Measurements from ENCODE around the gene KCTD11. TPM values are rescaled to one million over a fixed set of nuclear protein-coding genes. Genes with fewer than 3 reads are reported as not detected.

KCTD11 gene
- total RNA-seq, 1 experiment from 2014 or later, result 5.4 TPM

- TF ChIP-seq ATF3 (IDR thresholded peaks at IDR 0.05) (no peak), REST (IDR thresholded peaks at IDR 0.05; ENCODE audit: low read depth) (no peak), EGR1 (IDR thresholded peaks at IDR 0.05; ENCODE audit: low read depth) (no peak), SP1 (IDR thresholded peaks at IDR 0.05; ENCODE audit: low read depth) (no peak)
- TF ChIP-seq, protein P1, sequence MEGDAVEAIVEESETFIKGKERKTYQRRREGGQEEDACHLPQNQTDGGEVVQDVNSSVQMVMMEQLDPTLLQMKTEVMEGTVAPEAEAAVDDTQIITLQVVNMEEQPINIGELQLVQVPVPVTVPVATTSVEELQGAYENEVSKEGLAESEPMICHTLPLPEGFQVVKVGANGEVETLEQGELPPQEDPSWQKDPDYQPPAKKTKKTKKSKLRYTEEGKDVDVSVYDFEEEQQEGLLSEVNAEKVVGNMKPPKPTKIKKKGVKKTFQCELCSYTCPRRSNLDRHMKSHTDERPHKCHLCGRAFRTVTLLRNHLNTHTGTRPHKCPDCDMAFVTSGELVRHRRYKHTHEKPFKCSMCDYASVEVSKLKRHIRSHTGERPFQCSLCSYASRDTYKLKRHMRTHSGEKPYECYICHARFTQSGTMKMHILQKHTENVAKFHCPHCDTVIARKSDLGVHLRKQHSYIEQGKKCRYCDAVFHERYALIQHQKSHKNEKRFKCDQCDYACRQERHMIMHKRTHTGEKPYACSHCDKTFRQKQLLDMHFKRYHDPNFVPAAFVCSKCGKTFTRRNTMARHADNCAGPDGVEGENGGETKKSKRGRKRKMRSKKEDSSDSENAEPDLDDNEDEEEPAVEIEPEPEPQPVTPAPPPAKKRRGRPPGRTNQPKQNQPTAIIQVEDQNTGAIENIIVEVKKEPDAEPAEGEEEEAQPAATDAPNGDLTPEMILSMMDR (IDR thresholded peaks at IDR 0.05 in 2 of 3, conservative IDR thresholded peaks at IDR 0.05 in 1 of 3; ENCODE audit: borderline replicate concordance in 1 of 3, insufficient read depth in 1 of 3, low read depth in 2 of 3, low read length in 2 of 3), result no peak
- no peak for ATAC-seq
- no peaks in the 10 kb centered on the region for H3K9me2 ChIP-seq (ENCODE audit: insufficient read depth)
- RAD21 ChIA-PET (ENCODE audit: low non-redundant PET in 1 of 2, low total read pairs in 2 of 2, uncharacterized antibody in 2 of 2, unreplicated experiment in 2 of 2), result no interaction called here
- POLR2A ChIA-PET, result no interaction called here
- H3K27me3 ChIP-seq (ENCODE audit: insufficient read depth, low read length), result no peaks in the 10 kb centered on the region
- CTCF ChIA-PET, result interaction anchor here (2.0 kb wide), 1 partner anchor 8 kb away, joined by 7 read pairs; no protein-coding TSS in a partner anchor
- no peak overlapping the region for H3K4me3 ChIP-seq (replicated peaks in 1 of 2; ENCODE audit: low read depth in 1 of 2, low read length in 2 of 2)
- peaks cover 29 to 65% of the 10 kb centered on the region in 2 experiments; a peak in 3 of 4 replicates for H3K36me3 ChIP-seq (ENCODE audit: control insufficient read depth in 1 of 2, insufficient read depth in 2 of 2, low read length in 2 of 2)
- no peak overlapping the region for H3K9ac ChIP-seq (ENCODE audit: low read length)
- no peaks in the 10 kb centered on the region for H3K9me3 ChIP-seq (ENCODE audit: control insufficient read depth in 1 of 2, insufficient read depth in 1 of 2, low read depth in 1 of 2, low read length in 2 of 2)
- no peaks in the 10 kb centered on the region for H3K79me2 ChIP-seq (ENCODE audit: insufficient read depth, low read length)
- intact Hi-C loops (cut with micrococcal nuclease), result no loop called here
- H3K27ac ChIP-seq (ENCODE audit: low read depth, low read length), result no peak overlapping the region
- no peak overlapping the region for H3K4me2 ChIP-seq (ENCODE audit: low read length)
- DNase-seq (ENCODE audit: low read depth, low spot score), result no peak
- BruUV-seq (replicated peaks), result no TSS peak
- no peaks in the 10 kb centered on the region for H4K20me1 ChIP-seq (ENCODE audit: insufficient read depth)
- H3K4me1 ChIP-seq (ENCODE audit: control insufficient read depth in 1 of 2, insufficient read depth in 2 of 2, low read length in 2 of 2), result no peaks in the 10 kb centered on the region
- H2AFZ ChIP-seq (ENCODE audit: low read depth, low read length, poor library complexity, severe bottlenecking), result no peak overlapping the region
These were observed 30.5 kb upstream of the KCTD11 start for GRCh38 chr17:7321466-7321865.
